Cerebellar cortex (tissue), 1 donor: ENCODE data around the gene PUSL1.

Experiments used
- DNase-seq: peaks from one replicate; pipeline ENCODE4 v3.0.0-alpha.2; 2015; ENCODE audit warnings: low spot score

Gene PUSL1

GRCh38 chr1:1325288-1326074 lies 17.1 kb downstream of the PUSL1 start:
- no peak for DNase-seq

GRCh38 chr1:1326075-1326605 lies 17.7 kb downstream of the PUSL1 start:
- DNase-seq = no peak

GRCh38 chr1:1327291-1327690 lies 18.9 kb downstream of the PUSL1 start:
- no peak for DNase-seq

GRCh38 chr1:1328254-1328653 lies 19.9 kb downstream of the PUSL1 start:
- no peak for DNase-seq

GRCh38 chr1:1329304-1330210 lies 21.2 kb downstream of the PUSL1 start:
- DNase-seq = no peak

DNA sequence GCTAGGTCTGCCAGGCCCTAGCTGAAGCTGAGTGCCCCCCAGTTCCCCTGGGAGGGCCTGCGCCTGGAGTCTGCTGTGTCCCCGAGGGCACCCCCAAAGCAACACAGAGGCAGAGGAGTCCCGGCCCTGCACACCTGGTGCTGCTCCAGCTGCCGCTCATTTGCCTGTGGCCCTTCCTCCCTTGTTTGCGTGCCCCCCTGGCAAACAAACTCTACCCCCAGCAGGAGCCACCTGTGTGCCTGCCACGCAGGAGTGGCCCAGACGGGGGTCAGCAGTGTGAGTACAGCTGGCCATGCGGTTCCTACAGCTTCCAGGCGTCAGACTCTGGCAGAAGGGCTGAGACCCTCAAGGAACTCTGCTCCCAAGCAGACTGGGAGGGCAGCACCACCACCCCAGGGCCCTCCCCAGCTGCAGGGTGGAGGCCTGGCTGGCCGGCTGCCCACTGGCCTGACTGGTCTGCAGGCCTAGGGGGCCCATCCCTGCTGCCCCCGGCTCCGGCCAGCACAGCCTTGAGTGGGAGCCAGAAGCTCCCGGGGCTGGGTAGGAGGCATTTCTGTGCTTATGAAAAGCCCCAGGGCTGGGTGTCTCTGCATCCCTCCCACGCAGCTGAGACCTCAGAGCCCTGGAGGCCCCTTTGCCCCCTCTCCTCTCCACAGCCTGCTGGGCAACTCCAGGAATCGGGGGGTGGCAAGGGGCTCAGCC lies 22.1 kb downstream of the PUSL1 start:
- DNase-seq = no peak

DNA sequence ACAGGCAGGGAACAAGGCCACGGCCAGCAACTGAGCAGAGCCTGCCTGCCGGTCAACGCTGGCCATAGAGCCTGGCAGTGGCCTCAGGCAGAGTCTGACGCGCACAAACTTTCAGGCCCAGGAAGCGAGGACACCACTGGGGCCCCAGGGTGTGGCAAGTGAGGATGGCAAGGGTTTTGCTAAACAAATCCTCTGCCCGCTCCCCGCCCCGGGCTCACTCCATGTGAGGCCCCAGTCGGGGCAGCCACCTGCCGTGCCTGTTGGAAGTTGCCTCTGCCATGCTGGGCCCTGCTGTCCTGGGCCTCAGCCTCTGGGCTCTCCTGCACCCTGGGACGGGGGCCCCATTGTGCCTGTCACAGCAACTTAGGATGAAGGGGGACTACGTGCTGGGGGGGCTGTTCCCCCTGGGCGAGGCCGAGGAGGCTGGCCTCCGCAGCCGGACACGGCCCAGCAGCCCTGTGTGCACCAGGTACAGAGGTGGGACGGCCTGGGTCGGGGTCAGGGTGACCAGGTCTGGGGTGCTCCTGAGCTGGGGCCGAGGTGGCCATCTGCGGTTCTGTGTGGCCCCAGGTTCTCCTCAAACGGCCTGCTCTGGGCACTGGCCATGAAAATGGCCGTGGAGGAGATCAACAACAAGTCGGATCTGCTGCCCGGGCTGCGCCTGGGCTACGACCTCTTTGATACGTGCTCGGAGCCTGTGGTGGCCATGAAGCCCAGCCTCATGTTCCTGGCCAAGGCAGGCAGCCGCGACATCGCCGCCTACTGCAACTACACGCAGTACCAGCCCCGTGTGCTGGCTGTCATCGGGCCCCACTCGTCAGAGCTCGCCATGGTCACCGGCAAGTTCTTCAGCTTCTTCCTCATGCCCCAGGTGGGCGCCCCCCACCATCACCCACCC lies 22.9 kb downstream of the PUSL1 start, which contains the start of gene TAS1R3:
TSS of gene TAS1R3 (plus strand) at position 213 of the 898 bp plus-strand sequence. CDS start at position 279, 66 bp downstream.
- DNase-seq = no peak

- DNase-seq = no peak
Observed at GRCh38 chr1:1332031-1332755, 23.8 kb downstream of the PUSL1 start.

DNA sequence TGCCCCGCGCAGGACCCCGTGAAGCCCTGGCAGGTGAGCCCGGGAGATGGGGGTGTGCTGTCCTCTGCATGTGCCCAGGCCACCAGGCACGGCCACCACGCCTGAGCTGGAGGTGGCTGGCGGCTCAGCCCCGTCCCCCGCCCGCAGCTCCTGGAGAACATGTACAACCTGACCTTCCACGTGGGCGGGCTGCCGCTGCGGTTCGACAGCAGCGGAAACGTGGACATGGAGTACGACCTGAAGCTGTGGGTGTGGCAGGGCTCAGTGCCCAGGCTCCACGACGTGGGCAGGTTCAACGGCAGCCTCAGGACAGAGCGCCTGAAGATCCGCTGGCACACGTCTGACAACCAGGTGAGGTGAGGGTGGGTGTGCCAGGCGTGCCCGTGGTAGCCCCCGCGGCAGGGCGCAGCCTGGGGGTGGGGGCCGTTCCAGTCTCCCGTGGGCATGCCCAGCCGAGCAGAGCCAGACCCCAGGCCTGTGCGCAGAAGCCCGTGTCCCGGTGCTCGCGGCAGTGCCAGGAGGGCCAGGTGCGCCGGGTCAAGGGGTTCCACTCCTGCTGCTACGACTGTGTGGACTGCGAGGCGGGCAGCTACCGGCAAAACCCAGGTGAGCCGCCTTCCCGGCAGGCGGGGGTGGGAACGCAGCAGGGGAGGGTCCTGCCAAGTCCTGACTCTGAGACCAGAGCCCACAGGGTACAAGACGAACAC lies 24.5 kb downstream of the PUSL1 start:
- no peak for DNase-seq

DNA sequence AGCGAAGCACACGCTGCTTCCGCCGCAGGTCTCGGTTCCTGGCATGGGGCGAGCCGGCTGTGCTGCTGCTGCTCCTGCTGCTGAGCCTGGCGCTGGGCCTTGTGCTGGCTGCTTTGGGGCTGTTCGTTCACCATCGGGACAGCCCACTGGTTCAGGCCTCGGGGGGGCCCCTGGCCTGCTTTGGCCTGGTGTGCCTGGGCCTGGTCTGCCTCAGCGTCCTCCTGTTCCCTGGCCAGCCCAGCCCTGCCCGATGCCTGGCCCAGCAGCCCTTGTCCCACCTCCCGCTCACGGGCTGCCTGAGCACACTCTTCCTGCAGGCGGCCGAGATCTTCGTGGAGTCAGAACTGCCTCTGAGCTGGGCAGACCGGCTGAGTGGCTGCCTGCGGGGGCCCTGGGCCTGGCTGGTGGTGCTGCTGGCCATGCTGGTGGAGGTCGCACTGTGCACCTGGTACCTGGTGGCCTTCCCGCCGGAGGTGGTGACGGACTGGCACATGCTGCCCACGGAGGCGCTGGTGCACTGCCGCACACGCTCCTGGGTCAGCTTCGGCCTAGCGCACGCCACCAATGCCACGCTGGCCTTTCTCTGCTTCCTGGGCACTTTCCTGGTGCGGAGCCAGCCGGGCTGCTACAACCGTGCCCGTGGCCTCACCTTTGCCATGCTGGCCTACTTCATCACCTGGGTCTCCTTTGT lies 25.3 kb downstream of the PUSL1 start:
- DNase-seq = no peak

DNA sequence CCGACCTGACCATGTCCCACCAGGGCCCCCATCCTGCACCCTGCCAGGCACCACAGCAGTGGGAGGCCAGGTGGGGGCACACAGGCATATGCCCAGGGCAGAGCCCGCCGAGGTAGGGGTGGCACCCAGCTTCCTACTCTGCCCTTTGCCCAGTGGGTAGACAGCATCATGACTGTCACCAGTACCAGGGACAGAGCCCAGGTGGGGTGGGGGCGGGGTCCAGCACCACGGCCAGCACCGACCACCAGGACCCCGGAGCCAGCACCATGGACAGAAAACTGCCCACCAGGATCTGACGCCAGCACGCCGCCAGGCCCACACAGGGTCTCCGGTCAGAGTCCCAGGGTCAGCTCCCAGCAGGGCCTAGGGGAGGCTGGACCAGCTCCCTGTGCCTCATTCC lies 26.4 kb downstream of the PUSL1 start:
- no peak for DNase-seq

- no peak for DNase-seq
Observed at GRCh38 chr1:1335283-1335682, 26.9 kb downstream of the PUSL1 start.

GRCh38 chr1:1335792-1336248 lies 27.4 kb downstream of the PUSL1 start:
- DNase-seq = no peak

- DNase-seq = no peak
Observed at GRCh38 chr1:1336446-1336845, 28.0 kb downstream of the PUSL1 start.

DNA sequence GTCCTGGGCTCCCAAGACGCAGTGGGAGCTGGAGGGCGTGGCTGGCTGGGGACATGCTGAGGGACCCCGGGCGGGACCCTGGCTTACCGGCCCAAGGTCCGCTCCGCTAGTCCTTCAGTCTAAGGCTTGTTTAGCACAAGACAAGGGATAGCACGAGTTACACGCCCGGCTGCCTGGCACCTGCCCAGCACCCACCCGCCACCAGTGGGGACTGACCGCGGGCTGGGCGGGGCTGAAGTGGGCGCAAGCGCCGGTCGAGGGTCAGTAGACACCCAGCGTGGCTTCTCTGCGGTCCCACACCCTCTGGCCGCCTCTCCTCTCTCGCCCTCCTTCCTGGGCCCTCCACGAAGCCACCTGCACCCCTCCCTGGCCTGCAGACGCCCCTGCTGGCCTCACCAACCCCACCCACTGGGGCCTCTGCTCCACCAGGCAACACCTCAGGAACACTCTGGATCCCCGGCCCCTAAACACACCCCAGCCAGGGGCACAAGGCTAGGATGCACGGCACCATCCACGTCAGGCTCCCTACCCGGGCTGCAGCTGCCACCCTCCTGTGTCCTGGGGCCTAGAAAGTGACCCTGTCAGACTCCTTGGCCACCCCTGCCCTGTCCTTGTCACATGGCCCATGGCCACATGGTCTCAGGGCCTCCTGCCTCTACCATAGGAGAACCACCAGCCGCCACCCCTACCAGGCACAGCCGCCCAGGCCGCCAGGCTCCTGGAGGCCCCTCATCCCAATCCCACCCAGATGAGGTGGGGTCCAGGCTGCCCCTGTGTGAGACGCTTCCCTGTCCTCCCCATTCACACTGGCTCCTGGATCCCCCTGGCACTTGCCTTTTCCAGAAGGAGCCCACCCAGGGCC lies 28.8 kb downstream of the PUSL1 start:
- no peak for DNase-seq

- DNase-seq = no peak
Observed at GRCh38 chr1:1337793-1338147, 29.4 kb downstream of the PUSL1 start.

DNA sequence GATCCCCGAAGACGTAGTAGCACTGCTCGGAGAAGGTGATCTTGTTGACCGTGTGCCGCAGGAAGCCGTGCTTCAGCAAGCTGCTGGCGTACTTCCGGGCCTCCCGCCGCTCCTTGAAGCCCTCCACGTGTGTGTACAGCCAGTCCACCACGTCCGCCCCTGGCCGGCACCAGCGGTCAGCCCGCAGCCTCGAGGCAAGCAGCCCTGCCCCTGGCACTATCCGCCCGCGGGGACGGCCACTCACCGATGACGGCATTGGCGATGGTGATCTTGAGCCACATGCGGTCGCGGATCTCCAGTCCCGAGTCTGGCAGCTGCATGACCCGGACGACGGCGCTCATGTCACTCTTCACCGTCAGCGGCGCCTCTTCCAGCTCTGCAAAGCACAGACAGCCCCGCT lies 29.9 kb downstream of the PUSL1 start:
- DNase-seq = no peak

DNA sequence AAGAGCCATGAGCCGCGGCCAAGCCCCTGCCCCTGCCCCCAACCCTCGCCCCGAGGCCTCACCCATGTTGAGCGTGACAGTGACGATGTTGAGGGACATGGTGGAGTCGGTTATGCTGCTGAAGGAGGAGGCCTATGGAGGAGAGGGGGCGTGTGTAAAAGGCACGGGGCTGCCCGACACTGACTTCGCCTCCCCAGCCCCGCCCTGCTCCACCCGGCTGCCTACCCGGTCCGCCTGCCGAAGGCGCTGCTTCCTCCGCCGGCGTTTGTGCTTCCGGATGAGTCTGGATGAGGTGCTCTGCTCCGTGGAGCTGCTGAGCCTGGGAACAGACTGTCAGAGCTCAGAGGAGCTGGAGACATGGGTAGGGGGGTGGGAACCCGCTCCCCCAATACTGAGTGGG lies 31.8 kb downstream of the PUSL1 start:
- no peak for DNase-seq
